ENCODE results near the gene IL32. TPM values are rescaled to one million over a fixed set of nuclear protein-coding genes. Genes with fewer than 3 reads are reported as not detected.
A peak's percentile ranks its signal among the peaks of the same experiment; 100 is the strongest.

Gene IL32
- polyA plus RNA-seq, 2 of the 4 experiments (the other 2 are of a cell fraction), result 8.9 to 20.2 TPM

GRCh38 chr16:3112058-3112880 is 46.8 kb downstream of the IL32 start, which contains the start of gene ZNF205 (continued):
- TF ChIP-seq NPAS2 (CRISPR knock-in tag; IDR thresholded peaks at IDR 0.05; ENCODE audit: borderline replicate concordance), result no peak
- TF ChIP-seq RNF2 (IDR thresholded peaks at IDR 0.05; ENCODE audit: borderline replicate concordance, low read depth), result no peak
- no peak for TF ChIP-seq NFE2L2 (conservative IDR thresholded peaks at IDR 0.05; ENCODE audit: low read length)
- no peak for TF ChIP-seq HOXA7 (CRISPR knock-in tag; IDR thresholded peaks at IDR 0.05)
- TF ChIP-seq TFCP2L1 (CRISPR knock-in tag; IDR thresholded peaks at IDR 0.05), result no peak
- TF ChIP-seq, protein P1, sequence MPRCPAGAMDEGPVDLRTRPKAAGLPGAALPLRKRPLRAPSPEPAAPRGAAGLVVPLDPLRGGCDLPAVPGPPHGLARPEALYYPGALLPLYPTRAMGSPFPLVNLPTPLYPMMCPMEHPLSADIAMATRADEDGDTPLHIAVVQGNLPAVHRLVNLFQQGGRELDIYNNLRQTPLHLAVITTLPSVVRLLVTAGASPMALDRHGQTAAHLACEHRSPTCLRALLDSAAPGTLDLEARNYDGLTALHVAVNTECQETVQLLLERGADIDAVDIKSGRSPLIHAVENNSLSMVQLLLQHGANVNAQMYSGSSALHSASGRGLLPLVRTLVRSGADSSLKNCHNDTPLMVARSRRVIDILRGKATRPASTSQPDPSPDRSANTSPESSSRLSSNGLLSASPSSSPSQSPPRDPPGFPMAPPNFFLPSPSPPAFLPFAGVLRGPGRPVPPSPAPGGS (IDR thresholded peaks at IDR 0.05), result peak; percentile 48; the same call in 2 of the 3 replicates
- TF ChIP-seq MYC (IDR thresholded peaks at IDR 0.05; ENCODE audit: borderline replicate concordance, low read length), result 0 out of 2 replicates have a peak, but pooled peaks have one; percentile 65
- TF ChIP-seq PHF8 (IDR thresholded peaks at IDR 0.05; ENCODE audit: borderline replicate concordance, low read depth), result peak; percentile 32; the same call in 1 of the 2 replicates
- TF ChIP-seq REST (IDR thresholded peaks at IDR 0.05), result no peak
- no peak for TF ChIP-seq CHD4 (IDR thresholded peaks at IDR 0.05; ENCODE audit: borderline replicate concordance)
- no peak for TF ChIP-seq RAD21 (conservative IDR thresholded peaks at IDR 0.05 in 1 of 2, IDR thresholded peaks at IDR 0.05 in 1 of 2)
- peak; percentile 39; the same call in 1 of the 2 replicates for TF ChIP-seq POLR2A (IDR thresholded peaks at IDR 0.05; ENCODE audit: low read length)
- TF ChIP-seq, protein P2, sequence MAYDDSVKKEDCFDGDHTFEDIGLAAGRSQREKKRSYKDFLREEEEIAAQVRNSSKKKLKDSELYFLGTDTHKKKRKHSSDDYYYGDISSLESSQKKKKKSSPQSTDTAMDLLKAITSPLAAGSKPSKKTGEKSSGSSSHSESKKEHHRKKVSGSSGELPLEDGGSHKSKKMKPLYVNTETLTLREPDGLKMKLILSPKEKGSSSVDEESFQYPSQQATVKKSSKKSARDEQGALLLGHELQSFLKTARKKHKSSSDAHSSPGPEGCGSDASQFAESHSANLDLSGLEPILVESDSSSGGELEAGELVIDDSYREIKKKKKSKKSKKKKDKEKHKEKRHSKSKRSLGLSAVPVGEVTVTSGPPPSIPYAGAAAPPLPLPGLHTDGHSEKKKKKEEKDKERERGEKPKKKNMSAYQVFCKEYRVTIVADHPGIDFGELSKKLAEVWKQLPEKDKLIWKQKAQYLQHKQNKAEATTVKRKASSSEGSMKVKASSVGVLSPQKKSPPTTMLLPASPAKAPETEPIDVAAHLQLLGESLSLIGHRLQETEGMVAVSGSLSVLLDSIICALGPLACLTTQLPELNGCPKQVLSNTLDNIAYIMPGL (CRISPR knock-in tag; IDR thresholded peaks at IDR 0.05; ENCODE audit: borderline replicate concordance), result no peak
- no peak for TF ChIP-seq HOXB5 (CRISPR knock-in tag; IDR thresholded peaks at IDR 0.05)
- TF ChIP-seq FOXS1 (CRISPR knock-in tag; IDR thresholded peaks at IDR 0.05), result no peak
- no peak for TF ChIP-seq MAFK (IDR thresholded peaks at IDR 0.05; ENCODE audit: partially characterized antibody)
- no peak for TF ChIP-seq NR3C1 (IDR thresholded peaks at IDR 0.05)
- no peak for TF ChIP-seq CEBPB (IDR thresholded peaks at IDR 0.05)
- no peak for TF ChIP-seq POLR2AphosphoS2 (conservative IDR thresholded peaks at IDR 0.05; ENCODE audit: low read length)
- no peak for TF ChIP-seq FOSB (CRISPR knock-in tag; IDR thresholded peaks at IDR 0.05)
- TF ChIP-seq MAX (IDR thresholded peaks at IDR 0.05), result peak; percentile 78

Measured in A549 (cell line).